Stimulated activated CD4-positive, alpha-beta T cell treated with anti-CD3 and anti-CD28 coated beads, TNF-alpha, amount 100 ng/mL, for 4 hours (primary cell): ENCODE results near the gene THAP5.
"Not testable (repeated sequence)": the region's sequence is repeated elsewhere in the genome, so short reads cannot be mapped to it uniquely, and the experiment has no call there.

Source experiments
- DNase-seq, 3 experiments: peaks; one replicate each; pipeline ENCODE4 v3.0.0-alpha.2; 2020; ENCODE audit warnings: low read depth in 3 of 3

Gene THAP5

DNA sequence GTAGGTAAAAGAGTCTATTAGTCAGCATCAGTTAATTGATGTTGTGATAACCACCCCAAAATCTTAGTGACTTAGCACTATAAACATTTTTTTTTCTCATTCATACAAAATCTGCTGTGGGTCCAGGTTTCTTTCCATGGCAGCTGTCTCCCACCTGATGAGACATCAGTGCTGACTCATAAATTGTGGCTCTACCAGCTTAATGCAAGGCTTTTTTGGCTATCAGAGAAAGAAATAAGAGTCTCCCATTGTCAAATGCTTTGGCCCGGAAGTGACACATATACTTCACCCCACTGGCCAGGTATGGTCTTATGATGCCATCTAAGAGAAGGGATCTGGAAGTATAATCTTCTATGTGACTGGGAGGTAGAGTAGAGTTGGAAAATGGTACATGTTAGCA, 14.7 kb upstream of the THAP5 start:
- no peak for DNase-seq

DNA sequence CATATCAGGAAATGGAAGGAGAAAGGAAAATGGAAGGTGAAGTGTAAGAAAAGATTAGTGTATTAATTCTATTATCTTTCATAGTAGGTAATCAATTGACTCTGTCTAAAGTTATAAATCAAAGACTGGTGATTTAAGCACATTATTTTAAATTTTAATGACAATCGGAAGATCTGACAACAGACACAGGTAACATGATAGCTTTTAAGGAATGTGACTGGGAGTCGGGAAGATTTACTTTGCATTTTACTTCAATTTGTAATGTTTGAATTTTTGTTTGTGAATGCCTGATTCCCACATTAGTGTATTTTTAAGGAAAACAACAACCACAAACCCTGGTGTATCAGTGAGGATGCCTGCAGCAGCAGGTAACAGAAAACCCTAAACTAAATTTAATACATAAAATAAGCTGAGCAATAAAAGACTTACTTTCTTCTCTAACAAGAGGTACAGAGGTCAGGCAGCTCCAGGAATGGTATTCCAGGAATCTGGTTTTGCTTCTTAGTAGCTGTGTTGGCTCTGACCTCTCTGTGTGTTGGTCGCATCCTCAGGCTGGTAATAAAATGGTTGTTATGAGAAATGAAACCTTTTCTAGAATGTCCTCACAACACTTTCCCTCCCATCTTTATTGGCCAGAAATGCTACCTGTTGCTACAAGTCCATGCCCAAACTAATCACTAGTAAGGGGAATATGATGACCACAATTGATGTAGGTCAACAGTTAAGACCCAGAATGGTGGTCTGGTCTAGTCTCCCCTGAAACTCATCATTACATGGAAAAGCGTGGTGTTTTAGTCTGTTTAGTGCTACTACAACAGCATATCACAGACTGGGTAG, 12.4 kb upstream of the THAP5 start:
- no peak for DNase-seq

DNA sequence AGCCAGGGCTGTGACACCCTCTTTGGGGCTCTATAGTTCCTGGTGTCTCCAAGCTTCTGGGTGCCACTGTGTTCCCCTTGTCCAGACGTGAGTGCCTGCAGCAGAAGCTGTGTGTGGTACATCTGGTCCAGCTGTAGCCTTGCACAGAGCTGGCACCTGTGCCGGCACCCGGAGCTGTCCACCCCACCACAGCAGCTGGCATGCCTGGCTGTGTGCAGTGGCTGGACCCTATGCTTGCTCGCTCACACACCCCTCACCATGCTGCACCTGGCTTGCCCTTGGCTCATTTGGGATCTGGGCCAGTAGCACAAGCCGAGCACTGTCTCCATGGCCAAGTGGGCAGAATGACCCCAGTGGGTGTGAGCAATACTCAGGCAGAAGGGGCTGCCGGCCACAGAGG, 10.8 kb upstream of the THAP5 start:
- DNase-seq: no peak

DNA sequence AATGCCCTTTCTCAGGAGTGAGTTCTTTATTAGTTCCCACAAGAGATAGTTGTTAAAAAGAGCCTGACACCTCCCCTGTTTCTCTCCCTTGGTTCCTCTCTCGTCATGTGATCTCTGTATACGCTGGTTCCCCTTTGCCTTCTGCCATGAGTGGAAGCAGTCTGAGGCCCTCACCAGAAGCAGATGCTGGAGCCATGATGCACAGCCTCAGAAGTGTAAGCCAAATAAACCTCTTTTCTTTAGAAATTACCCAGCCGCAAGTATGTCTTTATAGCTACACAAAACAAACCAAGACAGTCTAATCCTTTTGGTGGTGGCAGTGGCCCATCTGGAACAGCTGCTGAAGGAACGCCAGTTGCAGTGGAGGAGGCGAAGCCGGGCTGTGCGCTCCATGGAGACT, 9.4 kb upstream of the THAP5 start:
- no peak for DNase-seq

DNA sequence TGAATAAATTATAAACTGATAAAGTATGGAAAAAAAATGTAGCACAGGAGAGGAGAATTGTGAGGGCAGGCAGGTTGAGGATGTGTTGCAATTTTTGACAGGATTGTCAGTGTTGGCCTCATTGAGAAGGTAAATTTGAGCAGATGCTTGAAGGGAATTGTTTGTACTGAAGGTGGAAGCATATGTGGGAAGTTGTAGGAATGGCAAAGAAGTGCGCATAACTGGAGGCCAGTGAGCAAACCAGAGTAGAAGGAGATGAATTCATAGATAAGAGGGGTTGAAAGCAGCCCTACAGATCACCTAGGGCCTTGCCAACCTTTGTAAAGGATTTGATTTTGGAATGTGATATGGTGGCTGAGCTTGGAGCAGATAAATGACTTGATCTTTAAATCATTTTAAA, 6.6 kb upstream of the THAP5 start:
- no peak for DNase-seq

DNA sequence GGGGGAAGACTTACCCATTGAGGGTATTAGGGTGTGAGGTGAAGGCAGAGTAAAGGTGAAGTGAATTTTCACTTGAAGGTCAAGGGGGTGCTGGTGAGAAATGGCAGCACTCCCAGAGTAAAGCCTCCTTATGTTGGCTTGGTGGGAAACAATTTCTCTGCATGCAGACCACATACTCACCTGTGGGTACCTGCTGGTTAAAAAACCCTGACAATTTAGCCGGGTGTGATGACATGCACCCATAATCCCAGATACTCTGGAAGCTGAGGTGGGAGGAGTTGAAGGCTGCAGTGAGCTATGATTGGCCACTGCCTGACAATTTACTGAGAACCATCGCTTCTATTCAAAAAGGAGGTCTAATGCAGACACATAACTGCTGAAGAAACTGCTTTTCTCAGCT, 5.7 kb upstream of the THAP5 start:
- no peak for DNase-seq

DNA sequence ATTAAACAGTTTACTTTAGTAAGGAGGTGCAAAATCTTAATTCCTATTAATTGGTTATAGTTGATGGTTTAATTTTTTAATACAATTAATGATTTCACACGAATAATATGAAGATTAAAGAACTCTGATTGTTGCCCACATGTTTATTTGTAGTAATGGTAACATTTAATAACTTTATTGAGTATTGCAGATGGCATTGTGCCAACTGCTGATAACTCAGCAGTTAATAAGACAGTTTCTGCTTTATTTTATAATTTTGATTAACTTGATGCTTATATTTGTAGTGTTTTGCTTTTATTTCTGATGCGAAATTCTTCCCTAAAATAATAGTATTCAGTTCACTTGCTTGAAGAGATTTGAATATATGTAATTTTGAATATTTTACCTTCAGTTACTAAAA, 3.0 kb upstream of the THAP5 start:
- no peak for DNase-seq

DNA sequence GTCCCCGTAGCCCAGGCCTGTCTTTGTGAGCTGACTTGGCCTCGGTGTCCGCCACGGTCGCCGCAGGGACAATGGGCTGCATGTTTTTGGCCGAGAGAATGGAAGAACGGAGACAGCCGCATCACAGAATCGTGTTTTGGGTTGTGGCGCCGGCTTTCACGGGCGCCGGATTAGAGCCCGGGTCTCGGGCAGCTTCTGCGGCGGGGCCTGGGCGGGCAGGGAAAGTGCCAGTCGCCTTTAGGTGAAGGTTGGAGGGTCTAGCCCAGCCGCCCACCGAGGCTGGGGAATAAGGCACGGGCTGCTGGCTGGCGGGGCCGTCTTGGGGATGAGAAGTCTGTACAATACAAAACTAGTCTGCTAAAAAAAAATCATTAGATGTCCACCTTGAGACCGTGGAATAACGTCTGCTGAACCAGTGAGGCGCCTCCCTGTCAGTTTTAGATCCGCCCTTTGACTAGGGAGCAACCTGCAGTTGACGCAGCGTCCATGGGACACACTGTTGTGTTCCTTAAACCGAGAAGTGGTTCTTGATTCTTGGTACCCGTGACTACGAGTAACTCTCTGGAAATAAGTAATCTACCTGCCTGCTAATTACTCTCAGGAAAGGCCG, 745 bp upstream of the THAP5 start:
- peak; percentile 7 to 17 (median 9) for DNase-seq

DNA sequence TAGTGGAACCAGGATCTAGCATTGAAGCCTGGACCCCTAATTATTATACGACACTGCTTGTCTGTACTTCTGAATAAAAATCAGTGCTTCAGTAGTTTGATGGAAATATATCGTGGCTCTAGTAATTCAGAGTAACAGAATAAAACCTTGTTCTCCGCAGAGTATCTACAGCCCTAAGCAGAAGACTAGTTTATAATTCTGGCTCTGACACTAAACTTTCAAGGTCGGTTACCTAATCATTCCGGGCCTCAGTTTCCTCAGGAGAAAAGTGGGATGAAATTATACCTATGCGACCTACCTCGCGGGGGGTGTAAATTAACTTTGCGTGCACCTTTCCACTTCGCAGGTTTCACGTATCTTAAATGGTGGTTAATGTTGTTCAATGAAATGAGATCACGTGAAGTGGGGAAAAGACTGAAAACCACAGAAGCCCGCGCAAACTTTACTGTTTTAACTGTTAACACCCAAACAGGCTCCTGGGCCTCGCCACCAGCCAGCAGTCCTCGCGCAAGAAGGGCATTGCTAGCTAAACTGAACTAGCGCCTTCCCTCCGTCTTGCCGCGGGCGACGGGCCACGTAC, 615 bp downstream of the THAP5 start:
- no peak for DNase-seq

DNA sequence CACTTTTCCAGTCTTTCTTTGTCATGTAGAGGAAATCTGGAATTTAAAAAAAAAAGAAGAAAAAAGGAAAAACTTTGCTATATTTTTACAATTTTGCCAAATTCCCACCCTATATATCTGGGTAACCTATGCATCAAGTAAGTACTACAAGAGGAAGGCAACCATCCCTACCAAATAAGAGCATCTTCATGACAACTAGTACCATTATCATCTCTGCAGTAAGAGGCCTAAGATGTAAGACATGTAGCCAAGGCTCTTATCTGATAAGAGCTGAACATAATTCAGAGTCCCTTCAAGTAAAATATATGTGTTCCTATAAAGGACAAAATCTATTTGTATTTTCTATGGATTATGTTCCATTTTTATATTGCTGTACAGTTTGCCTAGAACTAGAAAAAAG, 3.5 kb downstream of the THAP5 start:
- DNase-seq: no peak

DNA sequence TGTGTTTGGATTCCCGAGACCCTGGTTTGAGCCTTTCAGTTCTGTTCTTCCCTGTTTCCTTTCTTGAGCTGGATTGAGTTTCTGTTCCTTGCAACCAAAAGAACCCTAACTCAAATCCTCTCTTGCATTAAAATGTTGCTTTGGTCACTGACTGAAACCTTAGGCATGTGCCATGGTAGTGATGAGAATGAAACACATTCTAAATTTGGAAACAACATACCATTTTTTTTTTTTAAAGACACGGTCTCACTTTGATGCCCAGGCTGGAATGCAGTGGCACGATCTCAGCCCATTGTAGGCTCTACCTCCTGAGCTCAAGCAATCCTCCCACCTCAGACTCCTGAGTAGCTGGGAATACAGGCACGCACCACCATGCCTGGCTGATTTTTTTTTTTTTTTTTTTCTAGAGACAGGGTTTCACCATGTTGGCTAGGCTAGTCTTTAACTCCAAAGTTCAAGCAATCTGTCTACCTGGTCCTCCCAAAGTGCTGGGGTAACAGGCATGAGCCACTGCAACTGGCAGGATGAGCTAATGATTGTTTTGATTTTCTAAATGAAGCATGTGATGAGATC, 8.4 kb downstream of the THAP5 start:
- DNase-seq: no peak

DNA sequence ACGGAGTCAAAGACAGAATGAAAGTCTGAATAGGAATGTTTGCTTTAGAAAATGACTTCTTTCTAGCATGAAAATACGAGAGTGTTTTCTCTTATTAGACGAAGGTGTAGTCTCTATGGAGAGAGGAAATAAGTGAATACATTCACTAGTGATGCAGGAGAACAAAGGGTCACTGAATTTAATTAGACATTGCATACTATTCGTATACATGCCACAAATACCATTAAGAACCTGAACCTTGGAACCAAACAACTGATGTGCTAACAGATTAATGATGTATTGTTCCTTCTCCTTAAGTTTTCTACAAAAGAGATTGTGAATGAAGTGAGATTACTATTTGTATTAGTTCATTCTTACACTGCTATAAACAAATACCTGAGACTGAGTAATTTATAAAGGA, 10.3 kb downstream of the THAP5 start:
- no peak for DNase-seq

DNA sequence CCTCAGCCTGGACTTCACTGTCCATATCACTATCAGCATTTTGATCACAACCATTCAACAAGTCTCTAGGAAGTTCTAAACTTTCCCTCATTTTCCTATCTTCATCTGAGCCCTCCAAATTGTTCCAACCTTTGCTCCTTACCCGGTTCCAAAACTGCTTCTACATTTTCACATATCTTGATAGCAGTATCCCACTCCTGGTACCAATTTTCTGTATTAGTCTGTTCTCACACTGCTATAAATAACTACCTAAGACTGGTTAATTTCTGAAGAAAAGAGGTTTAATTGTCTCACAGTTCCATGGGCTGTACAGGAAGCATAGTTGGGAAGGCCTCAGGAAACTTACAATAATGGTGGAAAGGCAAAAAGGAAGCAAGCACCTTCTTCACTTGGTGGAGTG, 11.9 kb downstream of the THAP5 start:
- DNase-seq: no peak

DNA sequence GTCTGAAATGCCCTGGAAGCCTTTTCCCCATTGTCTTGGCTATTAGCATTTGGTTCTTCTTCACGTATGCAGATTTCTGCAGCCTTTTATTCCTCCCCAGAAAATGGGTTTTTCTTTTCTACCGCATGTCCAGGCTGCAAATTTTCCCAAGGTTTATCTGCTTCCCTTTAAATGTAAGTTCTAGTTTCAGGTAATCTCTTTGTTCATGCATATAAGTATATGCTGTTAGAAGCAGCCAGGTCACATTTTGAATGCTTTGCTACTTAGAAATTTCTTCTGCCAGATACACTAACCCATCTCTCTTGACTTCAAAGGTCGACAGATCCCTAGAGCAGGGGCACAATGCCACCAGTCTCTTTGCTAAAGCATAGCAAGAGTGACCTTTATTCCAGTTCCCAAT, 12.3 kb downstream of the THAP5 start:
- DNase-seq: no peak

DNA sequence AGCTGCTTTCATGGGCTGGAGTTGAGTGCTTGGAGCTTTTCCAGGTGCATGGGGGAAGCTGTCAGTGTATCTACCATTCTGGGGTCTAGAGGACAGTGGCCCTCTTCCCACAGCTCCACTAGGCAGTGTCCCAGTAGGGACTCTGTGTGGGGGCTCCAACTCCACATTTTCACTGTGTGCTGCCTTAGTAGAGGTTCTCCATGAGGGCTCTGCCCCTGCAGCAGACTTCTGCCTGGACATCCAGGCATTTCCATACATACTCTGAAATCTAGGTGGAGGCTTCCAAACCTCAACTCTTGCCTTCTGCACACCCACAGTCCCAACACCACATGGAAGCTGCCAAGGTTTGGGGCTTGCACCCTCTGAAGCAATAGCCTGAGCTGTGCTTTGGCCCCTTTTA, 12.8 kb downstream of the THAP5 start:
- DNase-seq: not testable (repeated sequence)

DNA sequence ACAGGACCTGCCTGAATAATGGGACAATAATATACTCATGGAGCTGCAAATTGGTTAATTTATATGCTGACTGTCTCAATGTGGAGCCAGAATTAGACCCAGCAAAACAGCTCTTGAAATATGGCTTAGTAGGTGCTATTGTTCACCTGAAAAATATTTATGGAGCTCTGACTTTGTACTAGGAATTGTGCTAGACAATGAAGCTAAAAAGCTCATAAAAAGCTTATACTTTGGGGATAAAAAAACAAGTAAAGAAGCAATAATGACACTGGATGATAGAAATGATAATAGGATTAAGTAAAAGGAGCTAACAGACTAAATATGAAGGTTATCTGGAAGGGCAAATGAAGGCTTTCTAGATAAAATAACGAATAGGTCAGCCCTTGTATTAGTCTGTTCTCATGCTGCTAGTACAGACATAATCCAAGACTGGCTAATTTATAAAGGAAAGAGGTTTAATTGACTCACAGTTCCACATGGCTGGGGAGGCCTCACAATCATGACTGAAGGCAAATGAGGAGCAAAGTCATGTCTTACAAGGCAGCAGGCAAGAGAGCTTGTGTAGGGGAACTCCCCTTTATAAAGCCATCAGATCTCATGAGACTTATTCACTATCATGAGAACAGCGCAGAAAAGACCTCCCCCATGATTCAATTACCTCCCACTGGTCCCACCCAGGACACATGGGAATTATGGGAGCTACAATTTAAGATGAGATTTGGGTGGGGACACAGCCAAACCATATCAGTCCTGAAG, 21.2 kb downstream of the THAP5 start:
- DNase-seq: not testable (repeated sequence)

DNA sequence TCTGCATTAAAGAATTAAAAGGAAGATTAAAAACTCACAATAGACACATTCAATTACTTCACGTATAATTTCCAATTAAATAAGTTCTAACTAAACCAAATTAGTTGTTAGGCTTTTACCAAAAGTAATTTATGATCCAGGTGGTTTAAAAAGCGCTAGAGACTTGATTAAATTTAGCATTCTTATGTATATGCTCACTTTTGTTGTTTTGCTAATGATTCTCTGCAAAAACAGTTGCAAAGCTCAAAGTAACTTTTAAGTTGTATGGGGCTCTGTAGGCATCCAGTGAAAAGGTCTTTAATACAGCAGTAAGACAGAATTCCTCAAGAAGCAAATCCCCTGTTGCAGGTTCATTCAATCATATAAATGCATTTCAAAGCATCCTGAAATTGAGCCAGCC, 28.0 kb downstream of the THAP5 start:
- no peak for DNase-seq

DNA sequence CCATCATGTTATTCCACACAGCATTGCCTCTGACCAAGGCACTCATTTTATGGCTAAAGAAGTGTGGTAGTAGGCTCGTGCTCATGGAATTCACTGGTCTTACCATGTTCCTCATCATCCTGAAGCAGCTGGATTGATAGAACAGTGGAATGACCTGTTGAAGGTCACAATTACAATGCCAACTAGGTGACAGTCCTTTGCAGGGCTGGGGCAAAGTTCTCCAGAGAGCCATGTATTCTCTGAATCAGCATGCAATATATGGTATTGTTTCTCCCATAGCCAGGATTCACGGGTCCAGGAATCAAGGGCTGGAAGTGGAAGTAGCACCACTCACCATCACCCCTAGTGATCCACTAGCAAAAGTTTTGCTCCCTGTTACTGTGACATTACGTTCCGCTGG, 30.8 kb downstream of the THAP5 start:
- DNase-seq: not testable (repeated sequence)

DNA sequence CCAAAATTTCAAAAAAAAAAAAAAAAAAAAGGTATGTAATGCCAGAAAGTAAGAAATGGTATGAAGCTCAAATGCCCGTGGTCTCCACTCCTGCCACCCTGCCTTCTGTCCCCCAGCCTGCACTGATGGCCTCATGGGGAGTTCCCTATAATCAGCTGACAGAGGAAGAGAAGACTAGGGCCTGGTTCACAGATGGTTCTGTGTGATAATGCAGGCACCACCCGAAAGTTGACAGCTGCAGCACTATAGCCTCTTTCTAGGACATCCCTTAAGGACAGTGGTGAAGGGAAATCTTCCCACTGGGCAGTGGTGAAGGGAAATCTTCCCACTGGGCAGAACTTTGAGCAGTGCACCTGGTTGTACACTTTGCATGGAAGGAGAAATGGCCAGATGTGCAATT, 31.3 kb downstream of the THAP5 start:
- not testable (repeated sequence) for DNase-seq

DNA sequence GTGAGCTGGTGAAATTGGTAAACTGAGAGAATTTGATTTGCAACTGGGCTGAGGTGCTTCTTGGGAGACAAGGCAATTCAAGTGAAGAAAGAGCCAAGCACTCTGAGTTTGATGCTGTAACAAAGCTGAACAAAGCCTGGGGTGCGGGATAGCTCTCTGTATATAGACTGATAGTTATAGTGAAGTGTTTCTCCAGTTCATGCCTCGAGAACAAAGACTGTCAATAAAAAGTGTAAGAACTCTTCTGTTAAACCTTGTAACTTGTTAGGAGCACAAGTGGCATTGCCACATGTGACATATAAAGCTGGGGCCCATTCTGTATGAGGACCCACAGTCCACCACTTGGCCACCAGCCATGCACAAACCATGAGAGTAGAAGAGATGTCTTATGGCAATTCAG, 32.3 kb downstream of the THAP5 start:
- no peak for DNase-seq

DNA sequence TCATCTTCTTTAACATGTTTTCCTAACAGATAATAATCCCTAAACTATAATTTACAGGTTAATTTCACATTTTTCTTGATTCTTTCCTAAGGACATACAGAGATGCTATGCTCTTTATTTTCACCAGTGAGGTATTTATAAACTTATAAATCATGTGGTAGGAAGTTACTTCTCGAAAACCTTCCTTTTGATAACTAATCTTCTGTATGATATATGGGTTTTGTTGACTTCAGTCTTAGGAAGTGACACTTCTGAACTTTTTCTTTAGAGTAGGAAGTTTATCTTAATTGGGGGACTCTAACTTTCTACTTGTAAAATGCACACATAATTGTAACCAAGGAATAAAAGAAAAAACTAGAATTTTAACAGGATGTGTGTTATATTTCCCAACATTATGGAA, 33.8 kb downstream of the THAP5 start:
- no peak for DNase-seq

DNA sequence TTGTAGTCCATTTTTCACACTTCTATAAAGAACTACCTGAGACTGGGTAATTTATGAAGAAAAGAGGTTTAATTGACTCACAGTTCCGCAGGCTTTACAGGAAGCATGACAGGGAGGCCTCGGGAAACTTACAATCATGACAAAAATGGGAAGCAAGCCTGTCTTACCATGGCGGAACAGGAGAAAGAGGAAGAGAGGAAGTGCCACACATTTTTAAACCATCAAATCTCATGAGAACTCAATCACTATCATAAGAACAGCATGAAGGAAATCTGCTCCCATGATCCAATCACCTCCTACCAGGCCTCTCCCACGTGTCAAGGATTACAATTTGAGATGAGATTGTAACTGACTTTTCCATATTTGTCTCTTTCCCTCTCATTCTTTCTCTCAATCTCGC, 34.2 kb downstream of the THAP5 start:
- DNase-seq: no peak
